ENCODE measurements around the gene NBAS. TPM values are rescaled to one million over a fixed set of nuclear protein-coding genes. Genes with fewer than 3 reads are reported as not detected.

NBAS gene
- total and polyA plus RNA-seq, 2 of the 4 experiments (the other 2 are of a cell fraction): 22.3 to 105 TPM

DNA sequence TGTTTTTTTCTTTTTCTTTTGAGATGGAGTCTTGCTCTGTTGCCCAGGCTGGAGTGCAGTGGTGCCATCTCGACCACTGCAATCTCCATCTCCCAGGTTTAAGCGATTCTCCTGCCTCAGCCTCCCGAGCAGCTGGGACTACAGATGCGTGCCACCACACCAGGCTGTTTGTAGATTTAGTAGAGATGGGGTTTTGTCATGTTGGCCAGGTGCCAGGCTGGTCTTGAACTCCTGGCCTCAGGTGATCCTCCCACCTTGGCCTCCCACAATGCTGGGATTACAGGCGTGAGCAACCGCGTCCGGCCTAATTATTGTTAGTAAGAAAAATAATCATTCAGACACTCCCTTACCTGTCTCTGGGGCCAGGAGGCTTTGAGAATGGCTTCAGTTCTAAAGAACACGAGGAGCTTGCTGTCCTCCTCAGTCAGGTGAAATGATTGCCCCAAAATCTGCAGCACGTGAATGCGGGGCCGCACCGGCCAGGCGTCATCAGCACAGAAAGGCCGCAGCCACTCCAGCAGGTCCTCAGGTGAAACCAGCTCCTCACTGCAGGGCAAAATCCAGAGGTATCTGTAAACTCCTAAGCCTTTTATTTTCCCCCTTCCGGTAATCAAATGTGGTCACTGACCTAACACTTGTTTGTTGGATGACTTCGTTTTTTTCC is 342.6 kb downstream of the NBAS start:
- Histone ChIP-seq H2BK120ac (ENCODE audit: low read depth, low read length) (no peak overlapping the region), H3K4me1 (ENCODE audit: control insufficient read depth, insufficient read depth, low read length) (no peaks in the 10 kb centered on the region), H2AK9ac (replicated peaks; ENCODE audit: low read depth, low read length, poor library complexity) (no peak overlapping the region), H3K9me3 (ENCODE audit: control insufficient read depth, insufficient read depth, low read length) (no peaks in the 10 kb centered on the region), H2AK5ac (ENCODE audit: low read depth, low read length) (no peak overlapping the region), H3K36me3 (ENCODE audit: control insufficient read depth, insufficient read depth, low read length) (peaks cover 7% of the 10 kb centered on the region; the same call in 1 of the 2 replicates), H3K56ac (ENCODE audit: extremely low read depth, insufficient read depth, low read length) (no peak overlapping the region), H4K8ac (ENCODE audit: low read depth in 2 of 2, low read length in 2 of 2) (no peak overlapping the region), H4K5ac (ENCODE audit: low read depth, low read length) (no peak overlapping the region), H3K4me3 (ENCODE audit: insufficient read depth, low read depth, low read length) (no peak overlapping the region), H2BK15ac (ENCODE audit: low read depth, low read length) (no peak overlapping the region), H3K4ac (ENCODE audit: low read depth, low read length) (no peak overlapping the region), H3K27ac (ENCODE audit: insufficient read depth, low read length) (no peak overlapping the region), H3K9ac (ENCODE audit: low read depth, low read length) (no peak overlapping the region), H3K27me3 (ENCODE audit: control insufficient read depth, insufficient read depth, low read length) (no peaks in the 10 kb centered on the region), H3K14ac (replicated peaks; ENCODE audit: low read depth, low read length) (no peak overlapping the region), H4K20me1 (ENCODE audit: insufficient read depth, low read length) (no peaks in the 10 kb centered on the region), H3K9me1 (ENCODE audit: insufficient read depth, low read length) (no peaks in the 10 kb centered on the region), H2BK5ac (ENCODE audit: low read depth, low read length, poor library complexity, severe bottlenecking) (no peak overlapping the region), H4K91ac (ENCODE audit: insufficient read depth, low read depth, low read length) (no peak overlapping the region), H3K79me1 (ENCODE audit: low read depth in 1 of 2, low read length in 2 of 2) (no peaks in the 10 kb centered on the region), H2BK20ac (ENCODE audit: low read depth, low read length) (no peak overlapping the region), H3K23ac (ENCODE audit: low read depth, low read length) (no peak overlapping the region), H3K4me2 (ENCODE audit: low read depth, low read length) (no peak overlapping the region), H3K18ac (ENCODE audit: low read depth, low read length) (no peak overlapping the region), H2AFZ (replicated peaks; ENCODE audit: low read length, poor library complexity) (no peak overlapping the region)
- no peak for TF ChIP-seq CHD1 (IDR thresholded peaks at IDR 0.05; ENCODE audit: low read depth, low read length)
- no peak for TF ChIP-seq MAZ (IDR thresholded peaks at IDR 0.05; ENCODE audit: borderline replicate concordance, low read depth, low read length)
- no peak for TF ChIP-seq NFE2L2 (IDR thresholded peaks at IDR 0.05; ENCODE audit: low read depth, low read length)
- TF ChIP-seq, protein P1, sequence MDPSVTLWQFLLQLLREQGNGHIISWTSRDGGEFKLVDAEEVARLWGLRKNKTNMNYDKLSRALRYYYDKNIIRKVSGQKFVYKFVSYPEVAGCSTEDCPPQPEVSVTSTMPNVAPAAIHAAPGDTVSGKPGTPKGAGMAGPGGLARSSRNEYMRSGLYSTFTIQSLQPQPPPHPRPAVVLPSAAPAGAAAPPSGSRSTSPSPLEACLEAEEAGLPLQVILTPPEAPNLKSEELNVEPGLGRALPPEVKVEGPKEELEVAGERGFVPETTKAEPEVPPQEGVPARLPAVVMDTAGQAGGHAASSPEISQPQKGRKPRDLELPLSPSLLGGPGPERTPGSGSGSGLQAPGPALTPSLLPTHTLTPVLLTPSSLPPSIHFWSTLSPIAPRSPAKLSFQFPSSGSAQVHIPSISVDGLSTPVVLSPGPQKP (IDR thresholded peaks at IDR 0.05; ENCODE audit: borderline replicate concordance, low read depth, low read length): no peak
- TF ChIP-seq RCOR1 (IDR thresholded peaks at IDR 0.05; ENCODE audit: insufficient replicate concordance, low read length): no peak
- no peak for TF ChIP-seq CEBPB (IDR thresholded peaks at IDR 0.05; ENCODE audit: low read depth, low read length)
- TF ChIP-seq FOS (IDR thresholded peaks at IDR 0.05; ENCODE audit: low read depth, low read length): no peak
- no peak for TF ChIP-seq SMC3 (IDR thresholded peaks at IDR 0.05; ENCODE audit: low read depth, low read length)
- TF ChIP-seq MXI1 (IDR thresholded peaks at IDR 0.05; ENCODE audit: borderline replicate concordance, low read depth, low read length): no peak
- no peak for TF ChIP-seq RFX5 (IDR thresholded peaks at IDR 0.05; ENCODE audit: low read depth, low read length)
- no peak for TF ChIP-seq MAFK (IDR thresholded peaks at IDR 0.05; ENCODE audit: low read depth, low read length)
- DNase-seq (no peak), ATAC-seq (ENCODE audit: low read depth) (no peak)
- in situ Hi-C loops (cut with MboI; ENCODE audit: low sequenced_read_pairs): no loop called here
- CTCF ChIA-PET: no interaction called here
- WGBS, 2 experiments (ENCODE audit: extremely low coverage in 2 of 2, insufficient read length in 1 of 2): 96% methylated on average over 5 of the region's 17 CpGs; no CpG with 5 or more reads in 1 of the 2 experiments
- dilution Hi-C loops (cut with HindIII; ENCODE audit: low sequenced_read_pairs, unreplicated experiment): no loop called here
- no TSS peak for BruUV-seq (replicated peaks)
- intact Hi-C loops (cut with micrococcal nuclease): no loop called here
- POLR2A ChIA-PET (ENCODE audit: unreplicated experiment): no interaction called here

All from IMR-90 (cell line).